Mesendoderm (in vitro differentiated cells): ENCODE measurements around the gene HAO2.

Experiments
- DNase-seq: peaks from one replicate; pipeline ENCODE4 v3.0.0; 2013
- H2AK5ac ChIP-seq: 2 replicates; pipeline ENCODE4 v1.6.1; 2013; ENCODE audit warnings: low read length, inconsistent platforms
- H2BK120ac ChIP-seq: 2 replicates; pipeline ENCODE4 v1.6.1; 2013; ENCODE audit warnings: low read depth, mild to moderate bottlenecking, low read length, moderate library complexity, mixed read lengths
- H2BK15ac ChIP-seq: replicated peaks from 2 replicates; pipeline ENCODE4 v1.6.1; 2013; ENCODE audit warnings: low read depth, mild to moderate bottlenecking, moderate library complexity
- H2BK5ac ChIP-seq: 2 replicates; pipeline ENCODE4 v1.6.1; 2013; ENCODE audit warnings: low read length, inconsistent platforms
- H3K18ac ChIP-seq: 2 replicates; pipeline ENCODE4 v1.6.1; 2013; ENCODE audit warnings: mild to moderate bottlenecking, low read length, mixed read lengths
- H3K23ac ChIP-seq: one replicate; pipeline ENCODE4 v1.6.1; 2013; ENCODE audit warnings: low read length
- H3K27ac ChIP-seq: 2 replicates; pipeline ENCODE4 v1.5.1; 2013; ENCODE audit warnings: low read depth, mild to moderate bottlenecking, inconsistent platforms, low read length, moderate library complexity
- H3K27me3 ChIP-seq: 2 replicates; pipeline ENCODE4 v1.6.1; 2013; ENCODE audit warnings: low read length, control low read depth, mild to moderate bottlenecking, inconsistent platforms; ENCODE audit not compliant: insufficient read depth, poor library complexity
- H3K36me3 ChIP-seq: 2 replicates; pipeline ENCODE4 v1.6.1; 2013; ENCODE audit warnings: low read length, inconsistent platforms; ENCODE audit not compliant: control insufficient read depth, insufficient read depth
- H3K4ac ChIP-seq: one replicate; pipeline ENCODE4 v1.6.1; 2013; ENCODE audit warnings: low read depth, mild to moderate bottlenecking, low read length, moderate library complexity
- H3K4me1 ChIP-seq: 2 replicates; pipeline ENCODE4 v1.6.1; 2013; ENCODE audit warnings: low read depth, low read length, inconsistent platforms; ENCODE audit not compliant: control insufficient read depth
- H3K4me2 ChIP-seq: 2 replicates; pipeline ENCODE4 v1.6.1; 2013; ENCODE audit warnings: low read length
- H3K4me3 ChIP-seq: 2 replicates; pipeline ENCODE4 v1.5.1; 2013; ENCODE audit warnings: mild to moderate bottlenecking, low read length
- H3K56ac ChIP-seq: one replicate; pipeline ENCODE4 v1.6.1; 2013; ENCODE audit warnings: low read length
- H3K79me1 ChIP-seq: 2 replicates; pipeline ENCODE4 v1.6.1; 2013; ENCODE audit warnings: low read length, inconsistent platforms
- H3K79me2 ChIP-seq: 2 replicates; pipeline ENCODE4 v1.6.1; 2013; ENCODE audit warnings: mild to moderate bottlenecking, low read length; ENCODE audit not compliant: control insufficient read depth, insufficient read depth
- H3K9ac ChIP-seq: 2 replicates; pipeline ENCODE4 v1.6.1; 2013; ENCODE audit warnings: low read length, inconsistent platforms
- H4K5ac ChIP-seq: one replicate; pipeline ENCODE4 v1.6.1; 2013; ENCODE audit warnings: low read length
- H4K8ac ChIP-seq: one replicate; pipeline ENCODE4 v1.6.1; 2013; ENCODE audit warnings: low read depth, mild to moderate bottlenecking, control low read depth, low read length, moderate library complexity
- WGBS: extraction: QIAGEN DNeasy Blood & Tissue Kit; methylation state at CpG from one replicate; pipeline ENCODE4 v1.1.7; 2013; ENCODE audit warnings: low lambda C conversion rate, missing lambda C conversion rate; ENCODE audit not compliant: insufficient coverage; ENCODE audit errors: extremely low coverage; 5-methylcytosine and 5-hydroxymethylcytosine counted together

HAO2 gene

GRCh38 chr1:119380983-119381662, 12.5 kb downstream of the HAO2 start:
- no CpG with 5 or more reads among the region's 5 CpGs for WGBS
- no peak overlapping the region for H2BK5ac ChIP-seq
- H4K5ac ChIP-seq = no peak overlapping the region
- no peaks in the 10 kb centered on the region for H3K4me1 ChIP-seq
- no peaks in the 10 kb centered on the region for H3K79me1 ChIP-seq
- H3K27ac ChIP-seq = no peak overlapping the region
- no peak overlapping the region for H3K18ac ChIP-seq
- H3K4me3 ChIP-seq = no peak overlapping the region
- H3K9ac ChIP-seq = no peak overlapping the region
- H3K4ac ChIP-seq = no peak overlapping the region
- no peaks in the 10 kb centered on the region for H3K36me3 ChIP-seq
- DNase-seq = no peak
- H3K23ac ChIP-seq = no peak overlapping the region
- no peak overlapping the region for H3K56ac ChIP-seq
- H4K8ac ChIP-seq = no peak overlapping the region
- no peak overlapping the region for H2BK15ac ChIP-seq
- H3K79me2 ChIP-seq = no peaks in the 10 kb centered on the region
- no peak overlapping the region for H2AK5ac ChIP-seq
- no peak overlapping the region for H2BK120ac ChIP-seq
- no peaks in the 10 kb centered on the region for H3K27me3 ChIP-seq
- no peak overlapping the region for H3K4me2 ChIP-seq

GRCh38 chr1:119384591-119384990, 16.0 kb downstream of the HAO2 start:
- Histone ChIP-seq H3K56ac (no peak overlapping the region), H2AK5ac (no peak overlapping the region), H3K4me2 (no peak overlapping the region), H3K27me3 (no peaks in the 10 kb centered on the region), H3K4me1 (peaks cover 3% of the 10 kb centered on the region), H3K36me3 (no peaks in the 10 kb centered on the region), H3K9ac (no peak overlapping the region), H3K79me2 (no peaks in the 10 kb centered on the region), H2BK120ac (no peak overlapping the region), H3K4ac (no peak overlapping the region), H3K27ac (no peak overlapping the region), H4K8ac (no peak overlapping the region), H3K18ac (no peak overlapping the region), H3K4me3 (no peak overlapping the region), H2BK5ac (no peak overlapping the region), H4K5ac (no peak overlapping the region), H3K79me1 (no peaks in the 10 kb centered on the region), H2BK15ac (no peak overlapping the region), H3K23ac (no peak overlapping the region)
- WGBS = no CpG with 5 or more reads among the region's 4 CpGs
- DNase-seq = no peak

- H2BK5ac ChIP-seq = no peak overlapping the region
- no peak overlapping the region for H3K27ac ChIP-seq
- H3K9ac ChIP-seq = no peak overlapping the region
- no peak overlapping the region for H2BK120ac ChIP-seq
- H3K79me2 ChIP-seq = no peaks in the 10 kb centered on the region
- H4K5ac ChIP-seq = no peak overlapping the region
- H3K56ac ChIP-seq = no peak overlapping the region
- H3K4me3 ChIP-seq = no peak overlapping the region
- no peak overlapping the region for H3K4me2 ChIP-seq
- H2BK15ac ChIP-seq = no peak overlapping the region
- H3K4ac ChIP-seq = no peak overlapping the region
- H3K36me3 ChIP-seq = no peaks in the 10 kb centered on the region
- H4K8ac ChIP-seq = no peak overlapping the region
- WGBS = no CpG with 5 or more reads among the region's 1 CpG
- no peak overlapping the region for H3K23ac ChIP-seq
- H3K27me3 ChIP-seq = no peaks in the 10 kb centered on the region
- no peak overlapping the region for H3K18ac ChIP-seq
- no peak overlapping the region for H2AK5ac ChIP-seq
- DNase-seq = no peak
- H3K79me1 ChIP-seq = no peaks in the 10 kb centered on the region
- peaks cover 3% of the 10 kb centered on the region for H3K4me1 ChIP-seq
Measured at GRCh38 chr1:119385650-119386049, 17.1 kb downstream of the HAO2 start.

GRCh38 chr1:119387858-119388257, 19.3 kb downstream of the HAO2 start:
- no peak overlapping the region for H3K56ac ChIP-seq
- H3K79me2 ChIP-seq = no peaks in the 10 kb centered on the region
- no peak overlapping the region for H3K27ac ChIP-seq
- WGBS = no CpG with 5 or more reads among the region's 3 CpGs
- no peak overlapping the region for H3K4me2 ChIP-seq
- no peak overlapping the region for H3K9ac ChIP-seq
- no peak overlapping the region for H3K4me3 ChIP-seq
- H3K4ac ChIP-seq = no peak overlapping the region
- H4K5ac ChIP-seq = no peak overlapping the region
- H2BK15ac ChIP-seq = no peak overlapping the region
- H3K4me1 ChIP-seq = peaks cover 3% of the 10 kb centered on the region
- H3K18ac ChIP-seq = no peak overlapping the region
- H2AK5ac ChIP-seq = no peak overlapping the region
- H2BK120ac ChIP-seq = no peak overlapping the region
- H3K36me3 ChIP-seq = no peaks in the 10 kb centered on the region
- H3K23ac ChIP-seq = no peak overlapping the region
- no peak overlapping the region for H2BK5ac ChIP-seq
- no peak overlapping the region for H4K8ac ChIP-seq
- H3K79me1 ChIP-seq = no peaks in the 10 kb centered on the region
- peak; percentile 41 for DNase-seq
- no peaks in the 10 kb centered on the region for H3K27me3 ChIP-seq

GRCh38 chr1:119388450-119388849, 19.9 kb downstream of the HAO2 start:
- H3K18ac ChIP-seq = no peak overlapping the region
- H2BK15ac ChIP-seq = no peak overlapping the region
- H4K5ac ChIP-seq = no peak overlapping the region
- no peaks in the 10 kb centered on the region for H3K79me1 ChIP-seq
- H2BK5ac ChIP-seq = no peak overlapping the region
- no peaks in the 10 kb centered on the region for H3K27me3 ChIP-seq
- DNase-seq = no peak
- H3K4me1 ChIP-seq = peaks cover 3% of the 10 kb centered on the region
- H3K4ac ChIP-seq = no peak overlapping the region
- no peak overlapping the region for H3K23ac ChIP-seq
- WGBS = no CpG with 5 or more reads among the region's 1 CpG
- H3K4me3 ChIP-seq = no peak overlapping the region
- no peaks in the 10 kb centered on the region for H3K79me2 ChIP-seq
- H3K4me2 ChIP-seq = no peak overlapping the region
- no peak overlapping the region for H3K9ac ChIP-seq
- no peak overlapping the region for H2BK120ac ChIP-seq
- no peak overlapping the region for H3K56ac ChIP-seq
- H2AK5ac ChIP-seq = no peak overlapping the region
- no peaks in the 10 kb centered on the region for H3K36me3 ChIP-seq
- H3K27ac ChIP-seq = no peak overlapping the region
- H4K8ac ChIP-seq = no peak overlapping the region

- Histone ChIP-seq H2BK5ac (no peak overlapping the region), H3K79me2 (no peaks in the 10 kb centered on the region), H3K27ac (no peak overlapping the region), H3K23ac (no peak overlapping the region), H2BK120ac (no peak overlapping the region), H3K79me1 (no peaks in the 10 kb centered on the region), H3K4me2 (no peak overlapping the region), H3K4me1 (peaks cover 3% of the 10 kb centered on the region), H2BK15ac (no peak overlapping the region), H3K18ac (no peak overlapping the region), H3K4ac (no peak overlapping the region), H3K36me3 (no peaks in the 10 kb centered on the region), H4K5ac (no peak overlapping the region), H4K8ac (no peak overlapping the region), H3K9ac (no peak overlapping the region), H3K56ac (no peak overlapping the region), H3K27me3 (no peaks in the 10 kb centered on the region), H3K4me3 (no peak overlapping the region), H2AK5ac (no peak overlapping the region)
- no peak for DNase-seq
Measured at GRCh38 chr1:119390526-119390925, 21.9 kb downstream of the HAO2 start.
